GM12878 (cell line): Measurements from ENCODE around the gene CCN6. TPM values are rescaled to one million over a fixed set of nuclear protein-coding genes. Genes with fewer than 3 reads are reported as not detected.

ENCODE experiments used
- IKZF2 ChIP-seq, 2 experiments: fragments of 450-650 bp; IDR thresholded peaks; 2 replicates each; pipeline ENCODE4 v1.6.1; 2017; ENCODE audit warnings: mild to moderate bottlenecking in 2 of 2, moderate library complexity in 2 of 2
- PML ChIP-seq: IDR thresholded peaks from 2 replicates; pipeline ENCODE4 v1.6.1; 2012; ENCODE audit warnings: low read length, inconsistent platforms
- polyA plus RNA-seq, 11 experiments: library from polyadenylated mRNA; depleted of rRNA in 4 of 11; unstranded in 6 of 11; stranded (reverse) in 5 of 11; fragments of >200 nt; fragmentation: Nextera tagmentation in 4 of 11; fragmentation: Illumina TruSeq in 1 of 11; extraction: Ambion mirVana in 4 of 11; extraction: Trizol in 1 of 11; gene quantifications; 1 replicate in 1 of 11; 2 replicates in 10 of 11; pipeline versions ENCODE4 v1.2.1 to v1.2.3, GENCODE V29; 2011 to 2016; ENCODE audit warnings: inconsistent platforms in 2 of 11, missing spikeins in 2 of 11, low read depth in 1 of 11
- total RNA-seq, 4 experiments: library from RNA; depleted of rRNA in 3 of 4; stranded (reverse); fragments of >200 nt in 3 of 4; fragmentation: Illumina TruSeq in 1 of 4; extraction: Trizol in 1 of 4; gene quantifications; 2 replicates each; pipeline versions ENCODE4 v1.2.1 to v1.2.3, GENCODE V29; 2013 to 2021
- TF ChIP-seq, protein P1 (sequence below): fragments of 450-650 bp; IDR thresholded peaks from 2 replicates; pipeline ENCODE4 v1.6.1; 2016; ENCODE audit warnings: mild to moderate bottlenecking, moderate library complexity, borderline replicate concordance
- TF ChIP-seq, protein P2 (sequence below): fragments of 450-650 bp; IDR thresholded peaks from 2 replicates; pipeline ENCODE4 v1.6.1; 2017; ENCODE audit warnings: antibody characterized with exemption, mild to moderate bottlenecking, moderate library complexity
- TF ChIP-seq, protein P3 (sequence below): IDR thresholded peaks from 2 replicates; pipeline ENCODE4 v1.6.1; 2011; ENCODE audit warnings: borderline replicate concordance, low read depth, mild to moderate bottlenecking, moderate library complexity, low read length; ENCODE audit not compliant: insufficient read depth, poor library complexity, severe bottlenecking

The CCN6 gene
- total and polyA plus RNA-seq, 10 of the 15 experiments (the other 5 are each of a cell fraction or from before 2014, with no cell fraction given), result 0.05 to 0.24 (median 0.19) TPM; not detected in 5

DNA sequence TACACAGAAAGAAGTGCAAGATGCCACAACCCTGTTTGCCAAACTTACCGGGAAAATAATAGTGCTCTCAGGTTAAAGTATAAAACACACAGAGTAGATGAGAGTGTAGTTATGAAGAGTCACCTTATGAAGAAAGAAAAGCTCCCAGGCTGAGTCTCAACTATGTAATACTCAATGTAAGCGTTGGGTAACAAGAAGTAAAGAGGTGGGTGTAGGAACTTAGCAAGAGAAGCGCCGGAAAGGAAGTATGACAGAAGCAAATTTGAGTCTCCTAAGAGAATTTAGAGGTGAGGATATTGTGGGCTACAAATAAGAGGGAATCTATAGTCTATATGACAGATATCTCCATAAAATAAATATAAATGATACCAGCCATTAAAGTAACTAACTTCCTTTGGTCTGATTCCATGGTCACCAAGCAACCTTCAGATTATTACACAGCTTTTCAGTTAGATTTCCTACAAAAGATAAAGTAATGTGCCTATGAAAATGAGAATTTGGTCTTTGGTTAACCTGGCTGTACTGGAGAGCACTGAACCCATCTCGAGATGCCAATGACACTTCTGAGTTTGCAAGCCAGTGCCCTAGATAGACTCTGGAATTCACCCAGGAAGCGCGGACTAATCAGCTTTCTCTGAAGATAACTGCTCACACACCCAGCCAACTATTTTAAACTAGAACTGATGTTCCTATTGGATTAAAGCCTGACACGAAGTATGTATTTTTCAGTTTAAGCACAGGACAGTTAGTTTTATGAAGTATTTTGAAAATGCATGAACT lies 31.6 kb downstream of the CCN6 start (continued):
- TF ChIP-seq, protein P1, sequence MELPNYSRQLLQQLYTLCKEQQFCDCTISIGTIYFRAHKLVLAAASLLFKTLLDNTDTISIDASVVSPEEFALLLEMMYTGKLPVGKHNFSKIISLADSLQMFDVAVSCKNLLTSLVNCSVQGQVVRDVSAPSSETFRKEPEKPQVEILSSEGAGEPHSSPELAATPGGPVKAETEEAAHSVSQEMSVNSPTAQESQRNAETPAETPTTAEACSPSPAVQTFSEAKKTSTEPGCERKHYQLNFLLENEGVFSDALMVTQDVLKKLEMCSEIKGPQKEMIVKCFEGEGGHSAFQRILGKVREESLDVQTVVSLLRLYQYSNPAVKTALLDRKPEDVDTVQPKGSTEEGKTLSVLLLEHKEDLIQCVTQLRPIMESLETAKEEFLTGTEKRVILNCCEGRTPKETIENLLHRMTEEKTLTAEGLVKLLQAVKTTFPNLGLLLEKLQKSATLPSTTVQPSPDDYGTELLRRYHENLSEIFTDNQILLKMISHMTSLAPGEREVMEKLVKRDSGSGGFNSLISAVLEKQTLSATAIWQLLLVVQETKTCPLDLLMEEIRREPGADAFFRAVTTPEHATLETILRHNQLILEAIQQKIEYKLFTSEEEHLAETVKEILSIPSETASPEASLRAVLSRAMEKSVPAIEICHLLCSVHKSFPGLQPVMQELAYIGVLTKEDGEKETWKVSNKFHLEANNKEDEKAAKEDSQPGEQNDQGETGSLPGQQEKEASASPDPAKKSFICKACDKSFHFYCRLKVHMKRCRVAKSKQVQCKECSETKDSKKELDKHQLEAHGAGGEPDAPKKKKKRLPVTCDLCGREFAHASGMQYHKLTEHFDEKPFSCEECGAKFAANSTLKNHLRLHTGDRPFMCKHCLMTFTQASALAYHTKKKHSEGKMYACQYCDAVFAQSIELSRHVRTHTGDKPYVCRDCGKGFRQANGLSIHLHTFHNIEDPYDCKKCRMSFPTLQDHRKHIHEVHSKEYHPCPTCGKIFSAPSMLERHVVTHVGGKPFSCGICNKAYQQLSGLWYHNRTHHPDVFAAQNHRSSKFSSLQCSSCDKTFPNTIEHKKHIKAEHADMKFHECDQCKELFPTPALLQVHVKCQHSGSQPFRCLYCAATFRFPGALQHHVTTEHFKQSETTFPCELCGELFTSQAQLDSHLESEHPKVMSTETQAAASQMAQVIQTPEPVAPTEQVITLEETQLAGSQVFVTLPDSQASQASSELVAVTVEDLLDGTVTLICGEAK, result no peak
- TF ChIP-seq, protein P2, sequence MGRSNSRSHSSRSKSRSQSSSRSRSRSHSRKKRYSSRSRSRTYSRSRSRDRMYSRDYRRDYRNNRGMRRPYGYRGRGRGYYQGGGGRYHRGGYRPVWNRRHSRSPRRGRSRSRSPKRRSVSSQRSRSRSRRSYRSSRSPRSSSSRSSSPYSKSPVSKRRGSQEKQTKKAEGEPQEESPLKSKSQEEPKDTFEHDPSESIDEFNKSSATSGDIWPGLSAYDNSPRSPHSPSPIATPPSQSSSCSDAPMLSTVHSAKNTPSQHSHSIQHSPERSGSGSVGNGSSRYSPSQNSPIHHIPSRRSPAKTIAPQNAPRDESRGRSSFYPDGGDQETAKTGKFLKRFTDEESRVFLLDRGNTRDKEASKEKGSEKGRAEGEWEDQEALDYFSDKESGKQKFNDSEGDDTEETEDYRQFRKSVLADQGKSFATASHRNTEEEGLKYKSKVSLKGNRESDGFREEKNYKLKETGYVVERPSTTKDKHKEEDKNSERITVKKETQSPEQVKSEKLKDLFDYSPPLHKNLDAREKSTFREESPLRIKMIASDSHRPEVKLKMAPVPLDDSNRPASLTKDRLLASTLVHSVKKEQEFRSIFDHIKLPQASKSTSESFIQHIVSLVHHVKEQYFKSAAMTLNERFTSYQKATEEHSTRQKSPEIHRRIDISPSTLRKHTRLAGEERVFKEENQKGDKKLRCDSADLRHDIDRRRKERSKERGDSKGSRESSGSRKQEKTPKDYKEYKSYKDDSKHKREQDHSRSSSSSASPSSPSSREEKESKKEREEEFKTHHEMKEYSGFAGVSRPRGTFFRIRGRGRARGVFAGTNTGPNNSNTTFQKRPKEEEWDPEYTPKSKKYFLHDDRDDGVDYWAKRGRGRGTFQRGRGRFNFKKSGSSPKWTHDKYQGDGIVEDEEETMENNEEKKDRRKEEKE, result no peak
- TF ChIP-seq PML, result no peak
- no peak for TF ChIP-seq IKZF2 (IDR thresholded peaks at IDR 0.05)
- TF ChIP-seq, protein P3, sequence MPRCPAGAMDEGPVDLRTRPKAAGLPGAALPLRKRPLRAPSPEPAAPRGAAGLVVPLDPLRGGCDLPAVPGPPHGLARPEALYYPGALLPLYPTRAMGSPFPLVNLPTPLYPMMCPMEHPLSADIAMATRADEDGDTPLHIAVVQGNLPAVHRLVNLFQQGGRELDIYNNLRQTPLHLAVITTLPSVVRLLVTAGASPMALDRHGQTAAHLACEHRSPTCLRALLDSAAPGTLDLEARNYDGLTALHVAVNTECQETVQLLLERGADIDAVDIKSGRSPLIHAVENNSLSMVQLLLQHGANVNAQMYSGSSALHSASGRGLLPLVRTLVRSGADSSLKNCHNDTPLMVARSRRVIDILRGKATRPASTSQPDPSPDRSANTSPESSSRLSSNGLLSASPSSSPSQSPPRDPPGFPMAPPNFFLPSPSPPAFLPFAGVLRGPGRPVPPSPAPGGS, result no peak
